HCT116 (cell line): Measurements from ENCODE around the gene KHDC1L. TPM values are rescaled to one million over a fixed set of nuclear protein-coding genes. Genes with fewer than 3 reads are reported as not detected.

Experiments
- ATAC-seq: fragments of 200-7000 bp; cut with Tn5 transposase; 2 replicates; pipeline ENCODE4 v1.9.1; 2020; ENCODE audit warnings: mild to moderate bottlenecking, moderate library complexity
- BruUV-seq: library from RNA; stranded (reverse); fragments of 400-500 nt; replicated peaks from 2 replicates; lab custom pipeline; 2021; lab: Mats Ljungman, UMichigan
- CTCF ChIA-PET: fragments of 300-600 bp; sonication (Branson Sonifier 250); formaldehyde crosslinking; loops from one replicate; lab custom pipeline; 2021; ENCODE audit warnings: antibody characterized with exemption; lab: Charles Lee
- POLR2A ChIA-PET: fragments of 300-600, 350-600 bp; sonication (Branson Sonifier 250); formaldehyde crosslinking; loops from one replicate; lab custom pipeline; 2021; ENCODE audit warnings: antibody characterized with exemption; lab: Charles Lee
- RAD21 ChIA-PET, 2 experiments: fragments of 300-600 bp; sonication (Branson Sonifier 250); formaldehyde crosslinking; loops; one replicate each; lab custom pipeline; 2023; ENCODE audit warnings: low total read pairs in 2 of 2; ENCODE audit not compliant: uncharacterized antibody in 2 of 2, unreplicated experiment in 2 of 2, low non-redundant PET in 1 of 2; lab: Charles Lee
- DNase-seq: peaks from one replicate; pipeline ENCODE4 v3.0.0-alpha.2; 2010; ENCODE audit warnings: low read depth, low spot score
- H2AFZ ChIP-seq: fragments of 200-600 bp; shearing (Covaris generic), sonication (generic); 2 replicates; pipeline ENCODE4 v1.6.1; 2017; ENCODE audit warnings: low read depth, mixed run types, mixed read lengths, antibody characterized with exemption, low read length; ENCODE audit not compliant: poor library complexity, severe bottlenecking
- H3K27ac ChIP-seq: 2 replicates; pipeline ENCODE4 v1.5.1; 2012; ENCODE audit warnings: low read depth, low read length
- H3K27me3 ChIP-seq: fragments of 200-600 bp; sonication (generic); 2 replicates; pipeline ENCODE4 v1.6.1; 2016; ENCODE audit warnings: mixed run types, low read length, mixed read lengths; ENCODE audit not compliant: insufficient read depth
- H3K36me3 ChIP-seq, 2 experiments: fragments of 200-500 bp in 1 of 2; fragments of 200-600 bp in 1 of 2; sonication (Bioruptor generic) in 1 of 2; sonication (generic) in 1 of 2; 2 replicates each; pipeline versions ENCODE4 v1.5.1 to v1.6.1; 2014 to 2016; ENCODE audit warnings: low read length in 2 of 2, inconsistent platforms in 1 of 2, mixed read lengths in 1 of 2, mixed run types in 1 of 2; ENCODE audit not compliant: insufficient read depth in 2 of 2, control insufficient read depth in 1 of 2
- H3K4me1 ChIP-seq, 2 experiments: fragments of 200-600 bp in 1 of 2; sonication (generic) in 1 of 2; 2 replicates each; pipeline versions ENCODE4 v1.5.1 to v1.6.1; 2012 to 2017; ENCODE audit warnings: low read length in 2 of 2, inconsistent platforms in 1 of 2, mild to moderate bottlenecking in 1 of 2, mixed read lengths in 1 of 2, mixed run types in 1 of 2, moderate library complexity in 1 of 2; ENCODE audit not compliant: insufficient read depth in 2 of 2, control insufficient read depth in 1 of 2
- H3K4me2 ChIP-seq: fragments of 200-600 bp; sonication (generic); 2 replicates; pipeline ENCODE4 v1.6.1; 2017; ENCODE audit warnings: mixed run types, low read length, mixed read lengths
- H3K4me3 ChIP-seq, 2 experiments: fragments of 200-600 bp in 1 of 2; sonication (generic) in 1 of 2; replicated peaks in 1 of 2; 2 replicates each; pipeline ENCODE4 v1.5.1; 2011 to 2016; ENCODE audit warnings: low read length in 2 of 2, control low read depth in 1 of 2, low read depth in 1 of 2, mild to moderate bottlenecking in 1 of 2, mixed read lengths in 1 of 2, mixed run types in 1 of 2
- H3K79me2 ChIP-seq: fragments of 200-600 bp; sonication (generic); 2 replicates; pipeline ENCODE4 v1.6.1; 2017; ENCODE audit warnings: mild to moderate bottlenecking, mixed run types, low read length, moderate library complexity, mixed read lengths; ENCODE audit not compliant: insufficient read depth
- H3K9ac ChIP-seq: fragments of 200-600 bp; sonication (generic); 2 replicates; pipeline ENCODE4 v1.6.1; 2016; ENCODE audit warnings: low read length, mixed read lengths
- H3K9me2 ChIP-seq: fragments of 200-600 bp; sonication (generic), shearing (Covaris generic); 2 replicates; pipeline ENCODE4 v1.6.1; 2017; ENCODE audit warnings: mixed run types, mild to moderate bottlenecking, moderate library complexity; ENCODE audit not compliant: insufficient read depth
- H3K9me3 ChIP-seq, 2 experiments: fragments of 200-500 bp in 1 of 2; fragments of 200-600 bp in 1 of 2; sonication (Bioruptor generic) in 1 of 2; sonication (generic) in 1 of 2; 2 replicates each; pipeline ENCODE4 v1.6.1; 2014 to 2017; ENCODE audit warnings: low read length in 2 of 2, mixed read lengths in 2 of 2, inconsistent platforms in 1 of 2, low read depth in 1 of 2, mild to moderate bottlenecking in 1 of 2, mixed run types in 1 of 2, moderate library complexity in 1 of 2; ENCODE audit not compliant: control insufficient read depth in 1 of 2, insufficient read depth in 1 of 2
- H4K20me1 ChIP-seq: fragments of 200-600 bp; sonication (generic), shearing (Covaris generic); 2 replicates; pipeline ENCODE4 v1.6.1; 2017; ENCODE audit warnings: mixed run types, mild to moderate bottlenecking, moderate library complexity; ENCODE audit not compliant: insufficient read depth
- CBX3 ChIP-seq: IDR thresholded peaks from 2 replicates; pipeline ENCODE4 v1.6.1; 2012; ENCODE audit warnings: low read depth
- CEBPB ChIP-seq: IDR thresholded peaks from 2 replicates; pipeline ENCODE4 v1.6.1; 2012; ENCODE audit warnings: low read depth
- EGR1 ChIP-seq: IDR thresholded peaks from 2 replicates; pipeline ENCODE4 v1.6.1; 2012; ENCODE audit warnings: low read depth
- EZH2 ChIP-seq: fragments of 200-600 bp; sonication (generic); IDR thresholded peaks from 2 replicates; pipeline ENCODE4 v1.6.1; 2017; ENCODE audit warnings: antibody characterized with exemption, mixed run types
- EZH2phosphoT487 ChIP-seq: fragments of 200-600 bp; IDR thresholded peaks from 2 replicates; pipeline ENCODE4 v1.6.1; 2018; ENCODE audit warnings: antibody characterized with exemption, borderline replicate concordance
- POLR2A ChIP-seq: IDR thresholded peaks from 2 replicates; pipeline ENCODE4 v1.7.0; 2011; ENCODE audit warnings: borderline replicate concordance; ENCODE audit not compliant: insufficient read depth, insufficient read length; ENCODE audit errors: extremely low read depth
- REST ChIP-seq: IDR thresholded peaks from 2 replicates; pipeline ENCODE4 v1.6.1; 2012; ENCODE audit warnings: low read depth
- SIN3A ChIP-seq: IDR thresholded peaks from 2 replicates; pipeline ENCODE4 v1.6.1; 2012; ENCODE audit warnings: low read depth
- SP1 ChIP-seq: IDR thresholded peaks from 2 replicates; pipeline ENCODE4 v1.6.1; 2012; ENCODE audit warnings: low read depth
- ZBTB33 ChIP-seq: IDR thresholded peaks from 2 replicates; pipeline ENCODE4 v1.6.1; 2011; ENCODE audit warnings: mild to moderate bottlenecking, low read length, moderate library complexity; ENCODE audit not compliant: insufficient replicate concordance; ENCODE audit errors: extremely low read depth
- ZNF274 ChIP-seq: fragments of 200-500 bp; sonication (Bioruptor generic); IDR thresholded peaks from 2 replicates; pipeline ENCODE4 v1.6.1; 2014; ENCODE audit warnings: mild to moderate bottlenecking, low read depth, low read length, inconsistent platforms
- intact Hi-C: fragments of 100-400 bp; cut with micrococcal nuclease; formaldehyde crosslinking; loops from 2 replicates; pipeline ENCODE4 v1.10.0; 2022
- total RNA-seq: library from RNA; stranded (reverse); gene quantifications from one replicate; pipeline ENCODE4 v1.2.1, GENCODE V29; 2021; ENCODE audit not compliant: unreplicated experiment

Gene KHDC1L
- total RNA-seq, 1 experiment from 2014 or later, result 5.4 TPM

- H3K9ac ChIP-seq, result no peak overlapping the region
- POLR2A ChIA-PET, result no interaction called here
- no peaks in the 10 kb centered on the region for H3K79me2 ChIP-seq
- H3K9me3 ChIP-seq, result no peaks in the 10 kb centered on the region
- CTCF ChIA-PET, result no interaction called here
- H3K4me3 ChIP-seq, result no peak overlapping the region
- intact Hi-C loops, result no loop called here
- DNase-seq, result no peak
- H3K27ac ChIP-seq, result no peak overlapping the region
- H3K27me3 ChIP-seq, result no peaks in the 10 kb centered on the region
- H4K20me1 ChIP-seq, result no peaks in the 10 kb centered on the region
- peaks cover 0 to 3% of the 10 kb centered on the region in 2 experiments; a peak in 1 of 4 replicates for H3K4me1 ChIP-seq
- no peaks in the 10 kb centered on the region for H3K9me2 ChIP-seq
- TF ChIP-seq ZNF274, result no peak
- RAD21 ChIA-PET, result no interaction called here
- H2AFZ ChIP-seq, result no peak overlapping the region
- H3K36me3 ChIP-seq, result no peaks in the 10 kb centered on the region
- no TSS peak for BruUV-seq
- H3K4me2 ChIP-seq, result no peak overlapping the region
- no peak for ATAC-seq
These were observed 21.0 kb downstream of the KHDC1L start for GRCh38 chr6:73204252-73204651.

- H4K20me1 ChIP-seq, result no peaks in the 10 kb centered on the region
- no peak overlapping the region for H3K4me2 ChIP-seq
- no peak overlapping the region for H2AFZ ChIP-seq
- no peak overlapping the region for H3K4me3 ChIP-seq
- H3K27ac ChIP-seq, result no peak overlapping the region
- ATAC-seq (no peak), DNase-seq (no peak)
- RAD21 ChIA-PET, result no interaction called here
- no peaks in the 10 kb centered on the region for H3K27me3 ChIP-seq
- no peak for TF ChIP-seq REST
- TF ChIP-seq ZBTB33, result no peak
- TF ChIP-seq SP1, result no peak
- no peak for TF ChIP-seq CEBPB
- no peak for TF ChIP-seq EGR1
- no peak for TF ChIP-seq EZH2phosphoT487
- TF ChIP-seq CBX3, result no peak
- TF ChIP-seq EZH2, result no peak
- TF ChIP-seq POLR2A, result no peak
- no peak for TF ChIP-seq SIN3A
- CTCF ChIA-PET, result no interaction called here
- no peak overlapping the region for H3K9ac ChIP-seq
- peaks cover 0 to 3% of the 10 kb centered on the region in 2 experiments; a peak in 1 of 4 replicates for H3K4me1 ChIP-seq
- H3K36me3 ChIP-seq, result no peaks in the 10 kb centered on the region
- no peaks in the 10 kb centered on the region for H3K9me3 ChIP-seq
- POLR2A ChIA-PET, result no interaction called here
- H3K79me2 ChIP-seq, result no peaks in the 10 kb centered on the region
- intact Hi-C loops, result no loop called here
- BruUV-seq, result no TSS peak
- no peaks in the 10 kb centered on the region for H3K9me2 ChIP-seq
These were observed 22.2 kb downstream of the KHDC1L start for GRCh38 chr6:73203098-73203497.
